HFFc6 (cell line): ENCODE data around the gene EIF1AD. TPM values are rescaled to one million over a fixed set of nuclear protein-coding genes. Genes with fewer than 3 reads are reported as not detected.

ENCODE experiments used
- DNase-seq: peaks from one replicate; pipeline ENCODE4 v3.0.0-alpha.2; 2018
- H3K27ac Mint-ChIP-seq: 2 replicates; pipeline ENCODE4 v1.8.0; 2020; ENCODE audit warnings: mild to moderate bottlenecking, mixed read lengths
- H3K27me3 Mint-ChIP-seq: 2 replicates; pipeline ENCODE4 v1.8.0; 2021; ENCODE audit warnings: mild to moderate bottlenecking, moderate library complexity, mixed read lengths; ENCODE audit not compliant: insufficient read depth
- H3K36me3 Mint-ChIP-seq: 2 replicates; pipeline ENCODE4 v1.8.0; 2021; ENCODE audit warnings: low read depth, mixed read lengths
- H3K4me1 Mint-ChIP-seq: 2 replicates; pipeline ENCODE4 v1.8.0; 2020; ENCODE audit warnings: low read depth, mixed read lengths
- H3K4me3 Mint-ChIP-seq: 2 replicates; pipeline ENCODE4 v1.8.0; 2020; ENCODE audit warnings: mild to moderate bottlenecking, moderate library complexity, mixed read lengths
- H3K9me3 Mint-ChIP-seq: 2 replicates; pipeline ENCODE4 v1.8.0; 2020; ENCODE audit warnings: mild to moderate bottlenecking, mixed read lengths
- total RNA-seq, 6 experiments: library from RNA; stranded (reverse); fragmentation: NEBNext Ultra II Directional; extraction: Animal tissue kit (Norgen Biotek cat#: 25700); gene quantifications; 2 replicates in 1 of 6; 3 replicates in 5 of 6; pipeline ENCODE4 v1.2.3, GENCODE V29; 2021
- TF ChIP-seq, protein P1 (sequence below): fragments of 200-600 bp; sonication (generic); IDR thresholded peaks from 2 replicates; pipeline ENCODE4 v1.5.0; 2021; ENCODE audit warnings: antibody characterized with exemption, mild to moderate bottlenecking

EIF1AD gene
- total RNA-seq, 6 experiments from 2014 or later: 28.6 to 36.8 (median 31.7) TPM

DNA sequence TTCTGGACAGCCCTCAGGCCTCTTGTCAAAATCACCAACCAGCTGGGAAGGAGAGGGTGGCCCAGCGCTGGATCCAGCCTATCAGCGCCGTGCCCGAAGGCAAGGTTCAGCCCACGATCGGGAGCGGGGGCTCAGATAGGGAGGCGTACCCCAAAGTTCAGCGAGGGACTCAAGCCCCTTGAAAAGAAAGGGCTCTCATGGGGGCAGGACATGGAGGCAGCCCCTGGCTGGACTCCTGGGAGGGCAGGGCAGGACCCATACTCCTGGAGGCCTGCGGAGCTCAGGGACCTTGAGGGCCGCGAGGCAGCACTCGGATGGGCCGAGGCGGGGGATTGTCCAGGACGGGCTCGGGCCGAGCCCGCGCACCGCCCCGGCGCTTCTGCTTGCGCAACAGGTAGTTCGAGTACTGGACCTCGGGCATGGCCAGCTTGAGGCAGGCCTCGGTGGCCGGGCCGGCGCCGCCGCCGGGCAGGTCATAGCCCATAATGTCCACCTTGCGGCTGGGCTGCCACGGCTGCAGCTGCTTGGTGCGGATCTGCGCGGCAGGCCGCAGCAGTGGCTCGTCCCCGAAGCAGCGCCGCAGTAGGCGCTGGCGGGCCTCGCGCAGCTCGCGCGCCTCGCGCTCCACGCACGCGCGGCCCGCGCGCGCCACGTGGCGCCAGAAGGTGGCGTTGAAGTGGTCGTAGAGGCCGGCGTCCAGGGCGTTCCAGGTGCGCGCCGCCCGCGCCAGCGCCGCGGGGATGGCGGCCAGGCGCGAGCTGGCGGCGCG is 40.5 kb upstream of the EIF1AD start:
- no peak for DNase-seq
- H3K4me3 Mint-ChIP-seq: no peak overlapping the region
- TF ChIP-seq, protein P1, sequence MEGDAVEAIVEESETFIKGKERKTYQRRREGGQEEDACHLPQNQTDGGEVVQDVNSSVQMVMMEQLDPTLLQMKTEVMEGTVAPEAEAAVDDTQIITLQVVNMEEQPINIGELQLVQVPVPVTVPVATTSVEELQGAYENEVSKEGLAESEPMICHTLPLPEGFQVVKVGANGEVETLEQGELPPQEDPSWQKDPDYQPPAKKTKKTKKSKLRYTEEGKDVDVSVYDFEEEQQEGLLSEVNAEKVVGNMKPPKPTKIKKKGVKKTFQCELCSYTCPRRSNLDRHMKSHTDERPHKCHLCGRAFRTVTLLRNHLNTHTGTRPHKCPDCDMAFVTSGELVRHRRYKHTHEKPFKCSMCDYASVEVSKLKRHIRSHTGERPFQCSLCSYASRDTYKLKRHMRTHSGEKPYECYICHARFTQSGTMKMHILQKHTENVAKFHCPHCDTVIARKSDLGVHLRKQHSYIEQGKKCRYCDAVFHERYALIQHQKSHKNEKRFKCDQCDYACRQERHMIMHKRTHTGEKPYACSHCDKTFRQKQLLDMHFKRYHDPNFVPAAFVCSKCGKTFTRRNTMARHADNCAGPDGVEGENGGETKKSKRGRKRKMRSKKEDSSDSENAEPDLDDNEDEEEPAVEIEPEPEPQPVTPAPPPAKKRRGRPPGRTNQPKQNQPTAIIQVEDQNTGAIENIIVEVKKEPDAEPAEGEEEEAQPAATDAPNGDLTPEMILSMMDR: no peak
- peaks cover 16% of the 10 kb centered on the region for H3K4me1 Mint-ChIP-seq
- H3K36me3 Mint-ChIP-seq: no peaks in the 10 kb centered on the region; the same call in 1 of the 2 replicates
- H3K9me3 Mint-ChIP-seq: no peaks in the 10 kb centered on the region
- peaks cover 8% of the 10 kb centered on the region for H3K27me3 Mint-ChIP-seq
- H3K27ac Mint-ChIP-seq: no peak overlapping the region

DNA sequence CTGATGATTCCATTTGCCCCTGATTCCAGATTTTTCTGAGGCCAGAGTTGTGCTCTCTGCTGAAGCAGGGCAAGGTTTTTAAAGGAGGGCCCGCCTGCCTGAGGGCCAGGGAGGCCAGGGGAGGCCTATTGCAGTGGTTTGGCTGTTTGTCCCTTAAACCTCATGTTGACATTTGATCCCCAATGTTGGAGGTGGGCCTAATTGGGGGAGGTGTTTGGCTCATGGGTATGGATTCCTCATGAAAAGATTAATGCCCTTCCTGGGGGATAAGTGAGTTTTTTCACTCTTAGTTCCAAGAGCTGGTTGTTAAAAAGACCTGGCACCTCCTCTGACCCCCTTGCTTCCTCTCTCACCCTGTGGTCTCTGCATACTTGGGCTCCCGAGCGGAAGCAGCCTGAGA is 37.8 kb upstream of the EIF1AD start:
- H3K27me3 Mint-ChIP-seq: peaks cover 14% of the 10 kb centered on the region
- H3K36me3 Mint-ChIP-seq: no peaks in the 10 kb centered on the region; the same call in 1 of the 2 replicates
- TF ChIP-seq, protein P1: no peak
- DNase-seq: no peak
- no peak overlapping the region for H3K27ac Mint-ChIP-seq
- H3K4me1 Mint-ChIP-seq: peaks cover 5% of the 10 kb centered on the region
- peaks cover 7% of the 10 kb centered on the region for H3K9me3 Mint-ChIP-seq
- H3K4me3 Mint-ChIP-seq: no peak overlapping the region

DNA sequence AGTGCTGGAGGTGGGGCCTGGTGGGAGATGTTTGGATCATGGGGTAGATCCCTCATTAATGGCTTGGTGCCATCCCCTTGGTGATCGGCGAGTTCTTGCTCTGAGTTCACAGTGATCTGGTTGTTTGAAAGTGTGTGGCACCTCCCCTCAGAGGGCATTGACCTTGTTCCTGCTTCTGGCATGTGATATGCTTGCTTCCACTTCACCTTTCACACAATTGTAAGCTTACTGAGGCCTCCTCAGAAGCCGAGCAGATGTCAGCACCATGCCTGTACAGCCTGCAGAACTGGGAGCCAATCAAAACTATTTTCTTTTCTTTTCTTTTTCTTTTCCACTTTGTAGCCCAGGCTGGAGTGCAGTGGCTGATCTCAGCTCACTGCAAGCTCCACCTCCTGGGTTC is 35.4 kb upstream of the EIF1AD start:
- Mint-ChIP-seq H3K36me3 (no peaks in the 10 kb centered on the region; the same call in 1 of the 2 replicates), H3K27ac (no peak overlapping the region), H3K27me3 (peaks cover 17% of the 10 kb centered on the region), H3K9me3 (peaks cover 7% of the 10 kb centered on the region), H3K4me3 (no peak overlapping the region), H3K4me1 (no peaks in the 10 kb centered on the region)
- TF ChIP-seq, protein P1: no peak
- DNase-seq: no peak

DNA sequence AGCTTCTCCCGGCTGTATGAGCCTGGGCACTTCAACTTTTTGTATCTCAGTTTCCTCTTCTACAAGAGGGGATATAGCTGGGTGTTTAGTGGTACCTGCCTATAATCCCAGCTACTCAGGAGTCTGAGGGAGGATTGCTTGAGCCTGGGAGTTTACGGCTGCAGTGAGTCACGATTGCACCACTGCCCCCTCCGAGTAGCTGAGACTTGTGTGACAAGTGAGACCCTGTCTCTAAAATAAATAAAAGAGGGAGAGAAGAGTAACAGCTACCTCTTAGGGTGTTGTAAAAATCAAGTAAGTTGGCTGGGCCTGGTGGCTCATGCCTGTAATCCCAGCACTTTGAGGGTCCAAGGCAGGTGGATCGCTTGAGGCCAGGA is 34.4 kb upstream of the EIF1AD start:
- no peaks in the 10 kb centered on the region; the same call in 1 of the 2 replicates for H3K36me3 Mint-ChIP-seq
- no peak overlapping the region for H3K4me3 Mint-ChIP-seq
- H3K9me3 Mint-ChIP-seq: peaks cover 7% of the 10 kb centered on the region
- peaks cover 17% of the 10 kb centered on the region for H3K27me3 Mint-ChIP-seq
- DNase-seq: no peak
- TF ChIP-seq, protein P1: no peak
- no peaks in the 10 kb centered on the region for H3K4me1 Mint-ChIP-seq
- H3K27ac Mint-ChIP-seq: no peak overlapping the region

DNA sequence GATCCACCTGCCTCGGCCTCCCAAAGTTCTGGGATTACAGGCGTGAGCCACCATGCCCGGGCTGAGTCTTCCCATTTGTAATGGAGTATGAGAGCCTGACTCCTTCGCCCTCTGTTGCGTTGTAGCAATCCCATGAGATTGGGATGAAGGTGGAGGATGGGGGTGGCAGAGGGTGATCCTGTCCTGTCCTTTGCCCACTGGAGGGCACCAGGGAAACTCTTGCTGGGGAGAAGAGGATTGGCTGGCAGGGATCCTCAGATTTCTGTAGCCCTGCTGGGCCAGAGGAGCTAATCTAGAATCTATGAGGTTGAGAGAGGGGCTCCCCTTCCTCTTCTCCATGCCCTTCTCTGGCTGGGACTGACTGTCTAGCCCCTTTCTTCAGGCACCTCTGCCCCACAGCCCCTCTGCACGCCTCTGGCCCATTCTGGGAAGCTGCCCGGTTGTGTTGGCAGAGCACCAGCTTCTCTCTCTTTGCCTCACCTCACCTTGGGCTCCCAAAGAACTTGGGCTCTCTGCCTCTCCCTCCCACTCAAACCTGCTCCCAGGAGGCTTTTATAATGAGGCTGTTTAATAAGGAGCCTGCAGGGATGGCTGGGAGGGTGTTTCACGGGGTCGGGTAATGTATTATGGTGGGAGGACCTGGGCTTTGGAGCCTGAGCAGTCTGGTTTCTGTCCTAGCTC is 33.8 kb upstream of the EIF1AD start:
- peaks cover 17% of the 10 kb centered on the region for H3K27me3 Mint-ChIP-seq
- TF ChIP-seq, protein P1: no peak
- no peak overlapping the region for H3K4me3 Mint-ChIP-seq
- H3K36me3 Mint-ChIP-seq: no peaks in the 10 kb centered on the region; the same call in 1 of the 2 replicates
- H3K9me3 Mint-ChIP-seq: peaks cover 7% of the 10 kb centered on the region
- DNase-seq: no peak
- no peaks in the 10 kb centered on the region for H3K4me1 Mint-ChIP-seq
- no peak overlapping the region for H3K27ac Mint-ChIP-seq
